ENCODE results near the gene REST.

DNA sequence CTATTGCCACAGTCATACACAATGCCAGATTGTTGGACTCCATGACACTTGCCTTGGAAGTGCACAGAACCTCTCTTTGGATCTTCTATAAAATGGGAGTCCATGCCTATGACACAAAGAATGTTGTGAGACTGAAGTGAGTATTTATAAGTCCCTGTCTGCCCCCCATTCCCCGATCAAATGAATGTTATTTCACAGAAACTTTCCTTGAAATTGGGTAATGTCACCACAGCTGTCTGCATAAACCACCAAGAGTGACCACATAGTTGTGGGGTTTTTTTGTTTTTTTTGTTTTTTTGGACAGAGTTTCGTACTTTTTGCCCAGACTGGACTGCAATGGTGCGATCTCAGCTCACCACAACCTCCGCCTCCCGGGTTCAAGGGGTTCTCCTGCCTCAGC lies 27.1 kb upstream of the REST start:
- TF ChIP-seq EZH2 (IDR thresholded peaks at IDR 0.05; ENCODE audit: low read length, missing control alignments) (no peak), CTCF (conservative IDR thresholded peaks at IDR 0.05 in 1 of 2, IDR thresholded peaks at IDR 0.05 in 1 of 2; ENCODE audit: low read depth in 1 of 2, low read length in 2 of 2) (no peak)

Data from fibroblast of lung (primary cell).